GM19463 (cell line): ENCODE data around the gene RASSF8.

Source experiments
- ATAC-seq: cut with Tn5 transposase; IDR thresholded peaks from one replicate; pipeline ENCODE4 v1.9.1; 2021; ENCODE audit warnings: mild to moderate bottlenecking, moderate library complexity; ENCODE audit not compliant: unreplicated experiment

Gene RASSF8

GRCh38 chr12:25958428-25959070, at the start of gene RASSF8:
TSS of gene RASSF8 (plus strand) at chr12:25958682. CDS start at chr12:26055344, 96,662 bp downstream.
- peak; percentile 83 for ATAC-seq

- ATAC-seq: no peak
These were observed 43.9 kb upstream of the RASSF8 start for GRCh38 chr12:25914551-25914950.

DNA sequence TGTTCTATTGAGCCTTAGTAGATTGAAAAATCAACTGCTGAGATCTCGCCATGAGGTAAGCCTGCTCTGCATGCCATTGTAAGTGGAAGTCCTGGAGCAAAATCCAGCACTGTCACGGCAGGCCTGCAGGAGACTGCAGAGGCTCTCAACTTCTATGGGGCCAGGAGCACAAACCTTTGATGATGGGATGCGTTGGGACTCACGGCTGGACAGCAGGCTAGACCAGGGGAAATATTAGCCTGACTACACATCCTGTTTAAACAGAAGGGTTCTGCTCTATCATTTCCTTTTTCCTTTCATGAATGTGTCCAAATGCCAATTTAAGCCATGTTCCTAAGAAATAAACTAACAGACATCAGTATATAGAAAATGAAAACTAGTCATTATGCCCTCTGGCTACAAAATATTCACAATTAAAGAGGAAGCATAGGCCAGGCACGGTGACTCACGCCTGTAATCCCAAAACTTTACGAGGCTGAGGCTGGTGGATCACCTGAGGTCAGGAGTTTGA, 33.9 kb upstream of the RASSF8 start:
- no peak for ATAC-seq

GRCh38 chr12:25925064-25925463, 33.4 kb upstream of the RASSF8 start:
- ATAC-seq: no peak

DNA sequence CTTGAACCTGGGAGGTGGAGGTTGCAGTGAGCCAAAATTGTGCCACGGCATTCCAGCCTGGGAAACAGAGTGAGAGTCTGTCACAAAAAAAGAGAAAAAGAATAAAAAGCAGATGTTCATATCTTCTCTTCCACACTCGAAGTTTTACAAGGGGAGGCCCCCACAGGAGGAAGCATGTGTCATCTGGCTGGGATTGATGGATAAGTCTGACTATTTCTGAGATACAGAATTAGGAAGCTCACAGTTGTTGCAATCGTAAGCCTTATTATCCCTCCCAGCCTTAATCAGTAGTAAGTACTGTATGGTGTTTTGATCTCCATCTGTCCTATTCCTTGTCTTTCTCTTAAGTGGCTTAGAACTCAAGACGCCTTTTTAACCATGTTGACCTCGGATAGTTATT, 31.9 kb upstream of the RASSF8 start:
- ATAC-seq: no peak

- no peak for ATAC-seq
These were observed 29.3 kb upstream of the RASSF8 start for GRCh38 chr12:25929142-25929541.

DNA sequence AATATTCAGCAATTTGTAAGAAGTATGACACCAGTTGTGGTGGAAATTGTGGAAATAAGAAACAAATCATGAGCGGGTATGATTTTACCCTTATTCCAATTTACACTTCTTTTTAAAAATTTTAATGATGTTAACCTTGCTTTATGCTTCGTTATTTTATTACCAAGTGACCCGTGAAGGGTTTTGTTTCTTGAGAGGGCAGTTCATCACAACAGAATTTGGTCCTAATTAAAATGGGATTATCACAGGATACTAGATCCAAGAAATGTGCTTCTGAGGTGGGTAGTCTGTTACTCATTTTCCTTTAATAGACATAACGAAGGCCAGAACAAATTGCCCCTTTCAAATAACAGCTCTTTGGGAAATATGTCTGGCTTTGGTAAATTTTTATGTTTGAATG, 25.5 kb upstream of the RASSF8 start:
- no peak for ATAC-seq

DNA sequence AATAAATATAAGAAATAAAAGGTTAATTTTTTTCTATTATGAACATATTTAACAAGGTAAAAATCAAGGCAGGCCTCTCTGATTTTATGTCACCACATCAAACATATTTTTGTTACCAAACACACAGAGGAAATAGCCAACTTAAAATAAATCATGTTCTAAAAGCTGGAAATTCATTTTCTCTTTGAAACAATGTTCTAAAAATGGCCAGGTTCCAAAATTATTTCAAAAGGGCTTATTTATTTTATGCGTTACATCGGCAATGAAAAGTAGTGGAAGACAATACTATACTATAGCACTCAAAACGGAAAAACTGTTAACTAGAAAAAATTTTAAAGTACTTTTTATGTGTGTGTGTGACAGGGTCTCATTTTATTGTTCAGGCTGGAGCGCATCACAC, 24.0 kb upstream of the RASSF8 start:
- no peak for ATAC-seq

DNA sequence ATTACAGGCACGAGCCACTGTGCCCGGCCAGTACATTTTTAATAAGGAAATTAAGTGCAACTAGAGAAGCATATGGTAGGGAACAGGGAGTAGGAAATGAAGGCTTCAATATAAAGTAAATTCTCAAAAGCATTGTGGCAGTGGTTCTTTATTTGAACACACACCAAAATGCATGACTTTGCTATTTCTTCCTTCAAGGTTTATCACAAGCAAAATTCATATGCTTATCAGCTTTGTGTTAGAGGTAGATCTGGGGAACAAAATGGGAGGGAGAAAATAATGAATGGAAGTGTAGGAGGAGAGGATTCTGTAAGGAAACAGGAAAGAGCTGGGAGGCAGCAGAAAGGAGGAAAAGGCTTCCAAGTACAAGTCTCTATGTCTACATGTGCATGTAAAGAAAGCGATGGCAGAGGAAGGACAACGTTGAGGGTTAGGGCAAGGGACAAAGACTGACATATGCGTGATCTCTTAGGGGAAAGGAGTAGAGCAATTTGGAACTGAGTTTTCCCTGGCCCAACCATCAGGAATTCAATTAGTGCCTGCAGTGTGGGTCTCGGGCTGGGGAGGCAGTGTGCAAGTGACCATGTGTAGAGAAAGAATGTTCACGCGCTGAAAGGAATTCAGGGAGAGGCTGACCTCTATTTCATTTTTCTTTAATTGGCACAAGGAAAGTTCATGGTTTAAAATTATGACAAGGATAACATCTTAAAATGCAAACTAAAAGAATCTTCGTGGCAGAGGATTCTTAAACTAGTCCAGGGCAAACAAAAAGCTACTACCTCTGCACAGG, 22.9 kb upstream of the RASSF8 start:
- ATAC-seq: no peak

- no peak for ATAC-seq
These were observed 21.4 kb upstream of the RASSF8 start for GRCh38 chr12:25937096-25937495.

- ATAC-seq: no peak
These were observed 19.9 kb upstream of the RASSF8 start for GRCh38 chr12:25938581-25938980.

DNA sequence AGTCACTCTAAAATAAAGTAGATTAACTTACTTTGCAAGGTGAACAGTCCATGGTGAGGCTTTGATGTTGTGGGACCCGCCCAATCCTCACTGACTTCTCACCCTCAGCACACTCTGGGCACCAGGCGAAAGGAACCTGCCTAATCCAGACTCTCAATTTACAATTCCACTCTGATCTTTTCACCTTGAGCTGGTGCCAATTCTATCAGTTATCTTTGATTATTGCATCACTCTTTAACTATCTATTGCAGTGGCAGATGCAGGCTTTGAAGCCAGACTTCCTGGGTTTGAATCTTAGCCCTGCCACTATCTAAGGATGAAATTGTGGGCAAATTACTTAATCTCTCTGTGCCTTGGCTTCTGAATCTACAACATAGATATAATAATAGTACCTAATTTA, 18.9 kb upstream of the RASSF8 start:
- ATAC-seq: no peak

GRCh38 chr12:25940886-25941285, 17.6 kb upstream of the RASSF8 start:
- ATAC-seq: no peak

DNA sequence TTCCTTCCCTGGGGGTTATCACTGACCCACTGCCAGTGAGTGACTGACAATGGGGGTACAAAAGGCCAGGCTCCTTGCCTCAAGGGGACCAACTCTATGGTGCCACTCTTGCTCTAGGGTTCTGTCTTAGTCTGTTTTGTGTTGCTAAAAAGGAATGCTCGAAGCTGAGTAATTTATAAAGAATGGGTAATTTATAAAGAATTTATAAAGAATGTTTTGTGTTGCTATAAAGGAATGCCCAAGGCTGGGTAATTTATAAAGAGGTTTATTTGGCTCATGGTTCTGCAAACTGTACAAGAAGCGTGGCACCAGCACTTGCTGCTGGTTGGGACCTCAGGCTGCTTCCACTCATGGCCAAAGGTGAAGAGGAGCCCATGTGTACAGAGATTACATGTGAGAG, 15.8 kb upstream of the RASSF8 start:
- ATAC-seq: no peak

DNA sequence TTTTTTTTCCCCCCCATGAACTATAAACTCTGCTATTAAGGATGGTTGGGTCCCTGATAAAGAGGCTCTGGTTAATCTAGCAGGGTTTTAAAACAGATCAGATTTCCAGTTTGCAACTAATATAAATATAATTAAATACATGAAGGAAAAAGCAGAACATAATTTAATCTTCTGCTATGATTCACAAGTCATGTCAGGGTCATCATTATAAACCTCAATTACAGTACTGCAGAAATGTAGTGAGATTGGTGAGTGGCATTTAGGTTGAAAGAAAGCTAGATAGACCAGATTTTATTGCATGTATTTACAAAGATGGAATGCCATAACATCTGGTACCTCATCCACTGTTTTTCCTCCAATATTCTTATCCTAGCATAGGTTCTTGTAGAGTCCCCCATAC, 14.5 kb upstream of the RASSF8 start:
- no peak for ATAC-seq

- ATAC-seq: no peak
These were observed 9.1 kb upstream of the RASSF8 start for GRCh38 chr12:25949343-25949742.

GRCh38 chr12:25950329-25951115, 8.0 kb upstream of the RASSF8 start:
- ATAC-seq: no peak

DNA sequence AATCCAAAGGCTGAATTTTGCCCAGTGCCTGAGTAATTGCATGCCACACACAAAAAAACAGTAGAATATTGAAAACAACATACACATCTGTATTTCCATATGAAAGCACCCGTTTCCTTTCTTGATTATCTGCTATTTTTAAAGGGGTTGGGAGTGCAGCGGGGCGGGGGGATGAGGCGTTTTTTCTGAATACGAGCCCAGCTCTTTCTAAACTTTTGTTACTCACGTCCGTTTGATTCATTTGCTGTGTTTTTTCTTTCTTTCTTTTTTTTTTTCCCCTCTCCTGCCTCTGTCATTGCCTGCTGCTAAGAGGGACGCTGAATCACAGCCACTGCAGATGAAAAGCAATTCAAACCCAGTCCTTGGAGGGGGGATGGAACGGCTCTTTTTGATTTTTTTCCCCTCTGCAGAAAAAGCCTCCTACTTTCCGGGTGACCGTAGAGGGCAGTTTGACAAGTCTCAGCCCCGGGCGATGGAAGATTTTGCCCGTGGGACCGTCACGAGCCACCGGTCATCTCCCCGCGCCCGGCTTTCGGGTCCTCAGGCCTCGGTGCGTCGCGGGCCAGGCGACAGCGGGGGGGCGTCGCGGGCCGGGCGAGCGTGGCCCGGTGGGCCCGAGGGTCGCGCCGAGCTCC, 572 bp upstream of the RASSF8 start:
- no peak for ATAC-seq

- ATAC-seq: peak; percentile 39
These were observed 834 bp downstream of the RASSF8 start for GRCh38 chr12:25959071-25959961.

DNA sequence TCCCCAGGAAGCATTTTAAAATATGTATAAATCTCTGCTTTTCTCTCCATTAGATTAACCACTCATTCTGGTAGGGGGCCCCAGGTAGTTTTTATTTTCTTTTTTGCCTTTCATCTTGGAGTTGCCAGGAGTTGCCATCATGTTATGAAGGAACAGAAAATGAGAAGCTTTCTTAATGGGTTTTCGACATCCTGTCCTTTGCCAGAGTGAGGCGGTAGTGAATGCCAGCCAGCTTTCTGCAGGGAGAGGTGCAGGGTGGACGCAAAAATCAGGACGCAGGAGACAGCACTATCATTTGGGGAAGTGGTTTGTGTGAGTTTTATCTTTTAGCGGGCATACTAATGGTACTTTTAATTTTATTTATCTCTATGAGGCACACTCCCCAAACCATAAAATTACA, 1.7 kb downstream of the RASSF8 start:
- ATAC-seq: no peak
